Measurements from ENCODE around the gene IKBKE. TPM values are rescaled to one million over a fixed set of nuclear protein-coding genes. Genes with fewer than 3 reads are reported as not detected.
A peak's percentile ranks its signal among the peaks of the same experiment; 100 is the strongest.

The IKBKE gene
- total RNA-seq, 1 experiment from 2014 or later, result 5.1 TPM

DNA sequence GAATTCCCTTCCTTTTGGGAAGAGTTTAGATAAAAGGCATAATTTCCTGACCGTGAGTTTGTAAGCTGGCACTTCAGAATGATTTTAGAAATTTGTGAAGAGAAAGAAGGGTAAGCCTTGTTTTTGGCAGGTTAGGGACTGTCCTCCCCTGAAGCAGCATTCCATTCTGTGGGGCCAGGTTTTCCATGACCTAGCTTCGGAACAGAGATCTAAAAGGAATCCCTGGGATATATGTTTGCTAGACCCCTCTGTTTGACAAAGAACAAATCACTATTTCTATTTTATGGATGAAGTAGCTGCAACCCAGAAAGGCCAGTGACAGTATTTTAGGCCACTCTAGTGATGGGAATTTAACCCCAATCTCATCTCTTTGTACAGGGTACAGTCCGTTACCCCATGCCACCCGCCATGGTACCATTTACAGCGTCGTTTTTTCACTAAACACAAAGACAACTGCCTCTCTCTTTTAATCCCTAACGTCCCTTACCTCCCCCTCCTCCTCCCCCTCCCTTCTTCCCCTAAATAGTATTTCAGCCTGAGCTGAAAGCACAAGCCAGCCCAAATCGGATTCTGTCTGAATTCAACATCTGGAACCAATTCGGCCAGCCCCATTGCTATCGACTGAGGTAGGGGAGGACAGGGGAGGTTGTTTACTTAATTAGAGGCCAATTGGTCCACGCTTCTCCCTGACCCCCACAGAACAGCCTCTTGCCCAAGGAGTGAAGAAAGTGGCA lies 23.4 kb upstream of the IKBKE start (continued):
- TF ChIP-seq, protein P1, sequence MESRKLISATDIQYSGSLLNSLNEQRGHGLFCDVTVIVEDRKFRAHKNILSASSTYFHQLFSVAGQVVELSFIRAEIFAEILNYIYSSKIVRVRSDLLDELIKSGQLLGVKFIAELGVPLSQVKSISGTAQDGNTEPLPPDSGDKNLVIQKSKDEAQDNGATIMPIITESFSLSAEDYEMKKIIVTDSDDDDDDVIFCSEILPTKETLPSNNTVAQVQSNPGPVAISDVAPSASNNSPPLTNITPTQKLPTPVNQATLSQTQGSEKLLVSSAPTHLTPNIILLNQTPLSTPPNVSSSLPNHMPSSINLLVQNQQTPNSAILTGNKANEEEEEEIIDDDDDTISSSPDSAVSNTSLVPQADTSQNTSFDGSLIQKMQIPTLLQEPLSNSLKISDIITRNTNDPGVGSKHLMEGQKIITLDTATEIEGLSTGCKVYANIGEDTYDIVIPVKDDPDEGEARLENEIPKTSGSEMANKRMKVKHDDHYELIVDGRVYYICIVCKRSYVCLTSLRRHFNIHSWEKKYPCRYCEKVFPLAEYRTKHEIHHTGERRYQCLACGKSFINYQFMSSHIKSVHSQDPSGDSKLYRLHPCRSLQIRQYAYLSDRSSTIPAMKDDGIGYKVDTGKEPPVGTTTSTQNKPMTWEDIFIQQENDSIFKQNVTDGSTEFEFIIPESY (IDR thresholded peaks at IDR 0.05; ENCODE audit: extremely low read depth, insufficient replicate concordance, low read length), result no peak
- TF ChIP-seq SP1 (IDR thresholded peaks at IDR 0.05; ENCODE audit: low read depth), result no peak

DNA sequence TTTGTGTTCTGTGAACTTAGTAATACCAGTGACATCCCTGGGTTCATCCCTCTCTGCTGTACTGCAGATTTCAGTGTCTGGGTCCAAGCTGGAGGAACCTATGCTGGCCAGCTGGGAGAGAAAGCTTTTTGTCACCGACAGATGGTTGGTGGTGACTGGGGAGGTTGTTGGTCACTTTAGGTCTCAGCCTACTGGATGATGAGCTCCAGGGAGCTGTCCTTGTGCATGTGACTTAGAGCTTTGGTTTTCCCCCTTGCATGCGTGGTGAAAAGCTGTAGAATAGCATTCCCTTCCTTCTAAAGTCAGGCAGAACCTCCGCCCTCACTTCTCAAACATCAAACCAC lies 22.9 kb upstream of the IKBKE start:
- Histone ChIP-seq H3K9me2 (ENCODE audit: insufficient read depth) (no peaks in the 10 kb centered on the region), H3K79me2 (ENCODE audit: insufficient read depth, low read length) (no peaks in the 10 kb centered on the region), H3K9me3 (ENCODE audit: control insufficient read depth in 1 of 2, insufficient read depth in 1 of 2, low read depth in 1 of 2, low read length in 2 of 2) (no peaks in the 10 kb centered on the region), H3K4me2 (ENCODE audit: low read length) (peak overlapping the region; percentile 14; the same call in 1 of the 2 replicates), H3K4me1 (ENCODE audit: control insufficient read depth in 1 of 2, insufficient read depth in 2 of 2, low read length in 2 of 2) (peaks cover 0 to 12% of the 10 kb centered on the region in 2 experiments; a peak in 2 of 4 replicates), H3K9ac (ENCODE audit: low read length) (no peak overlapping the region), H4K20me1 (ENCODE audit: insufficient read depth) (no peaks in the 10 kb centered on the region), H3K27me3 (ENCODE audit: insufficient read depth, low read length) (no peaks in the 10 kb centered on the region), H3K4me3 (replicated peaks in 1 of 2; ENCODE audit: low read depth in 1 of 2, low read length in 2 of 2) (no peak overlapping the region), H2AFZ (ENCODE audit: low read depth, low read length, poor library complexity, severe bottlenecking) (no peak overlapping the region), H3K36me3 (ENCODE audit: control insufficient read depth in 1 of 2, insufficient read depth in 2 of 2, low read length in 2 of 2) (peaks cover 0 to 13% of the 10 kb centered on the region in 2 experiments; a peak in 2 of 4 replicates), H3K27ac (ENCODE audit: low read depth, low read length) (no peak overlapping the region)
- ChIA-PET POLR2A (no interaction called here), RAD21 (ENCODE audit: low non-redundant PET in 1 of 2, low total read pairs in 2 of 2, uncharacterized antibody in 2 of 2, unreplicated experiment in 2 of 2) (no interaction called here), CTCF (no interaction called here)
- ATAC-seq (no peak), DNase-seq (ENCODE audit: low read depth, low spot score) (no peak)
- BruUV-seq (replicated peaks), result no TSS peak
- intact Hi-C loops (cut with micrococcal nuclease), result no loop called here
- TF ChIP-seq EZH2phosphoT487 (IDR thresholded peaks at IDR 0.05; ENCODE audit: borderline replicate concordance) (no peak), SIN3A (IDR thresholded peaks at IDR 0.05; ENCODE audit: low read depth) (no peak), EGR1 (IDR thresholded peaks at IDR 0.05; ENCODE audit: low read depth) (no peak), SP1 (IDR thresholded peaks at IDR 0.05; ENCODE audit: low read depth) (no peak), RAD21 (IDR thresholded peaks at IDR 0.05; ENCODE audit: low read depth) (no peak), POLR2A (IDR thresholded peaks at IDR 0.05; ENCODE audit: borderline replicate concordance, extremely low read depth, insufficient read depth, insufficient read length) (no peak), POLR2AphosphoS5 (IDR thresholded peaks at IDR 0.05; ENCODE audit: low read depth, low read length) (no peak), CEBPB (IDR thresholded peaks at IDR 0.05; ENCODE audit: low read depth) (no peak), EZH2 (IDR thresholded peaks at IDR 0.05) (no peak), TCF7L2 (IDR thresholded peaks at IDR 0.05; ENCODE audit: borderline replicate concordance, extremely low read depth, insufficient read depth, insufficient read length) (no peak), ELF1 (IDR thresholded peaks at IDR 0.05; ENCODE audit: borderline replicate concordance, low read depth) (no peak), SRF (IDR thresholded peaks at IDR 0.05; ENCODE audit: low read depth) (no peak), ZFX (IDR thresholded peaks at IDR 0.05) (no peak), JUND (IDR thresholded peaks at IDR 0.05) (no peak), ZNF274 (IDR thresholded peaks at IDR 0.05; ENCODE audit: low read depth, low read length) (no peak)
- TF ChIP-seq, protein P2, sequence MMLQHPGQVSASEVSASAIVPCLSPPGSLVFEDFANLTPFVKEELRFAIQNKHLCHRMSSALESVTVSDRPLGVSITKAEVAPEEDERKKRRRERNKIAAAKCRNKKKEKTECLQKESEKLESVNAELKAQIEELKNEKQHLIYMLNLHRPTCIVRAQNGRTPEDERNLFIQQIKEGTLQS (IDR thresholded peaks at IDR 0.05), result no peak
- TF ChIP-seq, protein P3, sequence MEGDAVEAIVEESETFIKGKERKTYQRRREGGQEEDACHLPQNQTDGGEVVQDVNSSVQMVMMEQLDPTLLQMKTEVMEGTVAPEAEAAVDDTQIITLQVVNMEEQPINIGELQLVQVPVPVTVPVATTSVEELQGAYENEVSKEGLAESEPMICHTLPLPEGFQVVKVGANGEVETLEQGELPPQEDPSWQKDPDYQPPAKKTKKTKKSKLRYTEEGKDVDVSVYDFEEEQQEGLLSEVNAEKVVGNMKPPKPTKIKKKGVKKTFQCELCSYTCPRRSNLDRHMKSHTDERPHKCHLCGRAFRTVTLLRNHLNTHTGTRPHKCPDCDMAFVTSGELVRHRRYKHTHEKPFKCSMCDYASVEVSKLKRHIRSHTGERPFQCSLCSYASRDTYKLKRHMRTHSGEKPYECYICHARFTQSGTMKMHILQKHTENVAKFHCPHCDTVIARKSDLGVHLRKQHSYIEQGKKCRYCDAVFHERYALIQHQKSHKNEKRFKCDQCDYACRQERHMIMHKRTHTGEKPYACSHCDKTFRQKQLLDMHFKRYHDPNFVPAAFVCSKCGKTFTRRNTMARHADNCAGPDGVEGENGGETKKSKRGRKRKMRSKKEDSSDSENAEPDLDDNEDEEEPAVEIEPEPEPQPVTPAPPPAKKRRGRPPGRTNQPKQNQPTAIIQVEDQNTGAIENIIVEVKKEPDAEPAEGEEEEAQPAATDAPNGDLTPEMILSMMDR (IDR thresholded peaks at IDR 0.05 in 2 of 3, conservative IDR thresholded peaks at IDR 0.05 in 1 of 3; ENCODE audit: borderline replicate concordance in 1 of 3, insufficient read depth in 1 of 3, low read depth in 2 of 3, low read length in 2 of 3), result no peak
- TF ChIP-seq, protein P4, sequence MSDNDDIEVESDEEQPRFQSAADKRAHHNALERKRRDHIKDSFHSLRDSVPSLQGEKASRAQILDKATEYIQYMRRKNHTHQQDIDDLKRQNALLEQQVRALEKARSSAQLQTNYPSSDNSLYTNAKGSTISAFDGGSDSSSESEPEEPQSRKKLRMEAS (IDR thresholded peaks at IDR 0.05), result no peak
